Neuronal stem cell (in vitro differentiated cells): Measurements from ENCODE around the gene KCP. TPM values are rescaled to one million over a fixed set of nuclear protein-coding genes. Genes with fewer than 3 reads are reported as not detected.

Source experiments
- DNase-seq: peaks from one replicate; pipeline ENCODE4 v3.0.0-alpha.2; 2013; ENCODE audit warnings: low spot score
- H2AFZ ChIP-seq: one replicate; pipeline ENCODE4 v1.6.1; 2013; ENCODE audit warnings: mild to moderate bottlenecking, low read length, inconsistent platforms
- H2AK5ac ChIP-seq: 2 replicates; pipeline ENCODE4 v1.6.1; 2013; ENCODE audit warnings: low read depth, mild to moderate bottlenecking, inconsistent platforms, low read length, moderate library complexity, mixed read lengths
- H2BK120ac ChIP-seq: 2 replicates; pipeline ENCODE4 v1.6.1; 2013; ENCODE audit warnings: low read depth, mild to moderate bottlenecking, inconsistent platforms, low read length, moderate library complexity, mixed read lengths
- H2BK12ac ChIP-seq: one replicate; pipeline ENCODE4 v1.6.1; 2013; ENCODE audit warnings: low read length, inconsistent platforms
- H2BK15ac ChIP-seq: 2 replicates; pipeline ENCODE4 v1.6.1; 2013; ENCODE audit warnings: mild to moderate bottlenecking, low read length, inconsistent platforms, mixed read lengths
- H2BK5ac ChIP-seq: one replicate; pipeline ENCODE4 v1.6.1; 2013; ENCODE audit warnings: inconsistent platforms, mild to moderate bottlenecking, low read length, moderate library complexity
- H3K14ac ChIP-seq: one replicate; pipeline ENCODE4 v1.6.1; 2013; ENCODE audit warnings: low read length, inconsistent platforms
- H3K18ac ChIP-seq: 2 replicates; pipeline ENCODE4 v1.6.1; 2013; ENCODE audit warnings: low read length, inconsistent platforms
- H3K23ac ChIP-seq: 2 replicates; pipeline ENCODE4 v1.6.1; 2013; ENCODE audit warnings: low read depth, mild to moderate bottlenecking, mixed read lengths, low read length, inconsistent platforms; ENCODE audit not compliant: poor library complexity
- H3K27ac ChIP-seq: replicated peaks from 3 replicates; pipeline ENCODE4 v1.5.1; 2013; ENCODE audit warnings: low read length, inconsistent platforms
- H3K27me3 ChIP-seq, 3 experiments: 2 replicates each; pipeline ENCODE4 v1.6.1; 2013; ENCODE audit warnings: low read length in 3 of 3, mild to moderate bottlenecking in 2 of 3, inconsistent platforms in 1 of 3, low read depth in 1 of 3, mixed read lengths in 1 of 3, moderate library complexity in 1 of 3; ENCODE audit not compliant: control insufficient read depth in 3 of 3, insufficient read depth in 3 of 3
- H3K36me3 ChIP-seq, 2 donors: replicated peaks in 1 of 2; 2 replicates each; pipeline ENCODE4 v1.6.1; 2013; ENCODE audit warnings: low read length in 2 of 2; ENCODE audit not compliant: control insufficient read depth in 2 of 2, insufficient read depth in 2 of 2
- H3K4ac ChIP-seq: 2 replicates; pipeline ENCODE4 v1.6.1; 2013; ENCODE audit warnings: inconsistent platforms, mild to moderate bottlenecking, low read length, moderate library complexity
- H3K4me1 ChIP-seq, 2 donors: 1 replicate in 1 of 2; 2 replicates in 1 of 2; pipeline ENCODE4 v1.6.1; 2013; ENCODE audit warnings: low read length in 2 of 2, low read depth in 1 of 2; ENCODE audit not compliant: control insufficient read depth in 2 of 2, insufficient read depth in 1 of 2
- H3K4me2 ChIP-seq: one replicate; pipeline ENCODE4 v1.6.1; 2013; ENCODE audit warnings: mild to moderate bottlenecking, low read length, inconsistent platforms; ENCODE audit not compliant: insufficient read depth, poor library complexity, severe bottlenecking
- H3K4me3 ChIP-seq, 2 donors: 2 replicates each; pipeline ENCODE4 v1.5.1; 2013; ENCODE audit warnings: low read length in 2 of 2, mild to moderate bottlenecking in 2 of 2, inconsistent platforms in 1 of 2, moderate library complexity in 1 of 2
- H3K79me1 ChIP-seq: one replicate; pipeline ENCODE4 v1.6.1; 2013; ENCODE audit warnings: low read depth, mild to moderate bottlenecking, inconsistent platforms, low read length, moderate library complexity
- H3K9ac ChIP-seq: one replicate; pipeline ENCODE4 v1.6.1; 2013; ENCODE audit warnings: mild to moderate bottlenecking, low read depth, low read length, inconsistent platforms; ENCODE audit not compliant: poor library complexity
- H3K9me3 ChIP-seq, 2 donors: replicated peaks in 1 of 2; 2 replicates each; pipeline versions ENCODE3 to v1.6.1; 2013; ENCODE audit warnings: low read length in 2 of 2, mild to moderate bottlenecking in 2 of 2, inconsistent platforms in 1 of 2, low read depth in 1 of 2, mixed read lengths in 1 of 2, moderate library complexity in 1 of 2; ENCODE audit not compliant: control insufficient read depth in 2 of 2, insufficient read depth in 1 of 2
- H4K8ac ChIP-seq: one replicate; pipeline ENCODE4 v1.6.1; 2013; ENCODE audit warnings: low read depth, mild to moderate bottlenecking, inconsistent platforms, low read length, moderate library complexity
- H4K91ac ChIP-seq: one replicate; pipeline ENCODE4 v1.6.1; 2013; ENCODE audit warnings: low read length, low read depth, mild to moderate bottlenecking, inconsistent platforms; ENCODE audit not compliant: poor library complexity
- WGBS, 2 donors: extraction: QIAGEN DNeasy Blood & Tissue Kit; methylation state at CpG; one replicate each; pipeline ENCODE4 v1.1.7; 2013; ENCODE audit warnings: missing lambda C conversion rate in 2 of 2, mixed read lengths in 1 of 2; ENCODE audit not compliant: insufficient read length in 2 of 2, insufficient replicate concordance in 1 of 2; ENCODE audit errors: extremely low coverage in 2 of 2; 5-methylcytosine and 5-hydroxymethylcytosine counted together
- polyA plus RNA-seq, 2 experiments: library from polyadenylated mRNA; stranded (reverse); fragments of 200-250 nt; gene quantifications; one replicate each; pipeline ENCODE4 v1.2.3, GENCODE V29; 2013

KCP gene
- 1.0 TPM for polyA plus RNA-seq (2013, experiment 1 of 2)
- 1.1 TPM for polyA plus RNA-seq (2013, experiment 2 of 2)

DNA sequence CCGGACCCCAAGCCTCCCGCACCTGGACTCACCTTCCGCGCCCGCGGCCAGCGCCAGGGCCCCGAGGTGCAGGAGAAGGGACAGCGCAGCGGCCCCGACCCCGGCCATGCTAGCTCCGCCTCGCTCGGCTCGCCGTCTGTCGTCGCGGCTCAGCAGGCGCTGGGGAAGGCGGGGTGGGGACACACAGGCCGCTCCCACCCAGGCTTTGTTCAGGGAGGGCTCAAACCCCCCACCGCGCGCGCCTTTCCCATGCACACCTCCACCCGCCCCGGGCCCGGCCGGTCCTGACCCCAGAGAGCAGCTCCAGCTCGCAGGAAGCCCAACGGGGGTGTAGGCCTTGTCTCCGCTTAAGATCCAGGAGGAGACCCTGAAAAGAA lies at the start of gene KCP:
Gene KCP (minus strand): TSS at position 141 of the 377 bp plus-strand sequence. CDS start 33 bp downstream, at position 108.
- Histone ChIP-seq H4K8ac (no peak within 1 kb of the TSS), H3K4me3 (peak within 1 kb of the TSS; percentile 16 to 72), H3K4ac (peak within 1 kb of the TSS; percentile 19), H3K4me1 (peaks cover 16 to 18% of the 10 kb centered on the region in 2 donors), H3K4me2 (peak within 1 kb of the TSS; percentile 65), H3K9ac (no peak within 1 kb of the TSS), H2AK5ac (peak within 1 kb of the TSS; percentile 71), H2BK12ac (peak within 1 kb of the TSS; percentile 12), H3K18ac (peak within 1 kb of the TSS; percentile 93), H3K79me1 (peaks cover under 1% of the 10 kb centered on the region), H3K9me3 (no peaks in the 10 kb centered on the region), H3K27ac (no peak within 1 kb of the TSS), H3K36me3 (no peaks in the 10 kb centered on the region), H4K91ac (no peak within 1 kb of the TSS), H2BK5ac (peak within 1 kb of the TSS; percentile 72), H2BK15ac (peak within 1 kb of the TSS; percentile 28), H2AFZ (peak within 1 kb of the TSS; percentile 85), H3K14ac (peak within 1 kb of the TSS; percentile 75), H2BK120ac (no peak within 1 kb of the TSS), H3K23ac (peak within 1 kb of the TSS; percentile 44), H3K27me3 (peaks cover 0 to 68% (median 32%) of the 10 kb centered on the region in 3 experiments)
- no CpG with 5 or more reads among the region's 34 CpGs for WGBS, 2 donors
- no peak for DNase-seq

DNA sequence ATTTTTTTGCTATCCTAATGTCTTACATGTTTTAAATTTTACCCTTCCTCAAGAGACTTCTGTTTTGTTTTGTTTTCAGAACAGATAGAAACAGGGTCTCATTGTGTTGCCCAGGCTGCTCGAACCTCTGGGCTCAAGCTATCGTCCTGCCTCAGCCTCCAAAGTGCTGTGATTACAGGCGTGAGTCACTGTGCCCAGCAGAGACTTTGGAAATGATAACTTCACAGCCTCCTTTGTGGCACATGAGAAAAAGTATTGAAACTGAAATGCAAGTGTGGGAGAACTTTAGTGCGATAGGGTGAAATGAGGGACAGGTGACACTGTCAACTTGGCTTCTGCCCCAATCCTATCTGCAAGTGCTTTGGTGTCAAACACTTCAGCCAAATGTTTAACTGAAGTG lies 48.8 kb upstream of the KCP start:
- Histone ChIP-seq H3K18ac (no peak overlapping the region), H2BK120ac (no peak overlapping the region), H3K14ac (no peak overlapping the region), H3K9me3 (no peaks in the 10 kb centered on the region), H3K23ac (no peak overlapping the region), H2BK15ac (no peak overlapping the region), H2AK5ac (no peak overlapping the region), H2BK12ac (no peak overlapping the region), H3K4me2 (no peak overlapping the region), H2BK5ac (no peak overlapping the region), H2AFZ (no peak overlapping the region), H3K4me1 (peaks cover 0 to 1% of the 10 kb centered on the region in 2 donors), H3K36me3 (peaks cover 21 to 88% of the 10 kb centered on the region in 2 donors), H3K79me1 (no peaks in the 10 kb centered on the region), H3K4ac (no peak overlapping the region), H3K9ac (no peak overlapping the region), H3K27me3 (no peaks in the 10 kb centered on the region), H4K91ac (no peak overlapping the region), H3K4me3 (no peak overlapping the region), H3K27ac (no peak overlapping the region), H4K8ac (no peak overlapping the region)
- no peak for DNase-seq
- WGBS, 2 donors = no CpG with 5 or more reads among the region's 4 CpGs

DNA sequence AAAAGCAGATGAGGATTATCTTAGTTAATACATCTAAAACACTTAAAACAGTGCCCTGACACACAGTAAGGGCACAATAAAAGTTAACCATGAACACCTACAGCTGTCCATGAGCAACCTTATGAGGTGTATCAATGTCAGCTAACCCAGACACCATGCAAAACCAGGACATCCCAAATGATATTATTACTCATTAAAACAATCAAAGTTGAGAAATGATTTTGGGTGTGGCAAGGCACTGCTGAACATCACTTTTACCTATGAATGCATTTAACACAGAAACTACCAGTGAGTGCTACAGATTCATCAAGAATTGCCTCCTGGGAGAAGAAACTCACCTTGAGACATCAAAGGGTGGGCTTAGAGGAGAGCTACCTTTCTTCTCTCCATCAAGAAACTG lies 45.5 kb upstream of the KCP start:
- H3K9me3 ChIP-seq = no peaks in the 10 kb centered on the region
- H3K4me3 ChIP-seq = no peak overlapping the region
- no peak overlapping the region for H2AK5ac ChIP-seq
- no peak overlapping the region for H3K18ac ChIP-seq
- no peak overlapping the region for H2AFZ ChIP-seq
- peaks cover 0 to 1% of the 10 kb centered on the region in 2 donors for H3K4me1 ChIP-seq
- H2BK12ac ChIP-seq = no peak overlapping the region
- H3K4ac ChIP-seq = no peak overlapping the region
- H3K27me3 ChIP-seq = no peaks in the 10 kb centered on the region
- no peak for DNase-seq
- H2BK5ac ChIP-seq = no peak overlapping the region
- no peak overlapping the region for H4K8ac ChIP-seq
- H3K23ac ChIP-seq = no peak overlapping the region
- no peaks in the 10 kb centered on the region for H3K79me1 ChIP-seq
- H3K14ac ChIP-seq = no peak overlapping the region
- H4K91ac ChIP-seq = no peak overlapping the region
- H2BK15ac ChIP-seq = no peak overlapping the region
- no peak overlapping the region for H2BK120ac ChIP-seq
- no peak overlapping the region for H3K4me2 ChIP-seq
- no peak overlapping the region for H3K27ac ChIP-seq
- no peak overlapping the region for H3K9ac ChIP-seq
- peaks cover 27 to 89% of the 10 kb centered on the region in 2 donors for H3K36me3 ChIP-seq

DNA sequence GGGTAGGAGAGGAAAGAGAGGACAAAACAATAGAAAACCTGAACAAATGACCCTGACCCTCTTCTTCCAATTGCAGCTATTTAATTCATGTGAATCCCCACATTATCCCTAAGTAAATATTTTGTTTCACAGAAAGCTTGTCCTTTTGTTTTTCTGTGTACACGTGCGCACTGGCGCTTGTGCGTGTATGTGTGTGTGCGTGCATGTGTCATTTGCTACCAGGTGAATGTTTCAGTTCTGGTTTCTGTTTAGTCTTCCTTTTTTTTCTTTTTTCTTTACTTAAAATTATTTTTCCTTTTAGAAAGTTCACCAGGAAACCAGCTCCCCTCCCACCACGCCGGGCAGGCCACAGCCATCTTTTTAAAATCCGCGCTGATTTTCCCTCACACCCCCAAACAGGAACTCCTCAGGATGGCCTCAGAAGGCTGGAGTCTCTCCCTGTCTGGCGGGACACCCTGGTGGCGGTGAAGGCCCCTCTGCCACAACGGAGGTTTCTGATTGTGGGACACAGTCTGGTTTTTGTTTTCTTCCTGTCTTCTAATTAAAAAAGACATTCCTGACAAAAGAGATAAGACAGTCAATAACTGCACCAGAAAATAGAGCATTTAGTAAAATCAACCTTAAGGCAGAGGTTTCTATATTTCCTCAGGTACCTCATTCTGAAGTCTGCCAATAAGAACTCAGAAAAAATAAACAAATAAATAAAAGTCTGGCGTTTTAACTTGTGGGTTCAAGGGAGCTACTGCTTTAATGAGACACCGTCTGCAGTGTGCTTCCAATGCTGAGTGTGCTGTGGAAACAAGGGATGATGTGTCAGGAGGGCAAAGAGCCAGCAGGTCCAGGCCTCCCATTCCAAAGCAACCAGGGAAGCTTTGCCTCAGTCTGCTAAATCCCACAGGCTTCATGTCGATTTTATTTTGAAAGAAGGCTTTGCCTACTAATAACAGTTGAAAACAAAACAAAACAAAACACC lies 44.6 kb upstream of the KCP start:
- no peak overlapping the region for H2BK120ac ChIP-seq
- no peaks in the 10 kb centered on the region for H3K79me1 ChIP-seq
- no peak overlapping the region for H2AFZ ChIP-seq
- H3K27me3 ChIP-seq = no peaks in the 10 kb centered on the region
- no peak overlapping the region for H4K91ac ChIP-seq
- no peak overlapping the region for H3K27ac ChIP-seq
- no CpG with 5 or more reads among the region's 15 CpGs for WGBS, 2 donors
- no peak overlapping the region for H2AK5ac ChIP-seq
- H3K4me1 ChIP-seq = peaks cover 0 to 1% of the 10 kb centered on the region in 2 donors
- H3K14ac ChIP-seq = no peak overlapping the region
- no peak overlapping the region for H3K4me3 ChIP-seq
- H3K4ac ChIP-seq = no peak overlapping the region
- no peak overlapping the region for H3K23ac ChIP-seq
- H2BK5ac ChIP-seq = no peak overlapping the region
- DNase-seq = no peak
- peaks cover 28 to 85% of the 10 kb centered on the region in 2 donors for H3K36me3 ChIP-seq
- no peak overlapping the region for H3K9ac ChIP-seq
- H2BK12ac ChIP-seq = no peak overlapping the region
- H3K9me3 ChIP-seq = no peaks in the 10 kb centered on the region
- H3K18ac ChIP-seq = no peak overlapping the region
- H3K4me2 ChIP-seq = no peak overlapping the region
- no peak overlapping the region for H2BK15ac ChIP-seq
- no peak overlapping the region for H4K8ac ChIP-seq
